HG03575 (cell line): ENCODE measurements around the gene TSC22D2.

ENCODE experiments used
- ATAC-seq: cut with Tn5 transposase; IDR thresholded peaks from one replicate; pipeline ENCODE4 v1.9.1; 2021; ENCODE audit not compliant: unreplicated experiment, insufficient number of reproducible peaks, low FRiP score; ENCODE audit errors: extremely low read depth

Gene TSC22D2

DNA sequence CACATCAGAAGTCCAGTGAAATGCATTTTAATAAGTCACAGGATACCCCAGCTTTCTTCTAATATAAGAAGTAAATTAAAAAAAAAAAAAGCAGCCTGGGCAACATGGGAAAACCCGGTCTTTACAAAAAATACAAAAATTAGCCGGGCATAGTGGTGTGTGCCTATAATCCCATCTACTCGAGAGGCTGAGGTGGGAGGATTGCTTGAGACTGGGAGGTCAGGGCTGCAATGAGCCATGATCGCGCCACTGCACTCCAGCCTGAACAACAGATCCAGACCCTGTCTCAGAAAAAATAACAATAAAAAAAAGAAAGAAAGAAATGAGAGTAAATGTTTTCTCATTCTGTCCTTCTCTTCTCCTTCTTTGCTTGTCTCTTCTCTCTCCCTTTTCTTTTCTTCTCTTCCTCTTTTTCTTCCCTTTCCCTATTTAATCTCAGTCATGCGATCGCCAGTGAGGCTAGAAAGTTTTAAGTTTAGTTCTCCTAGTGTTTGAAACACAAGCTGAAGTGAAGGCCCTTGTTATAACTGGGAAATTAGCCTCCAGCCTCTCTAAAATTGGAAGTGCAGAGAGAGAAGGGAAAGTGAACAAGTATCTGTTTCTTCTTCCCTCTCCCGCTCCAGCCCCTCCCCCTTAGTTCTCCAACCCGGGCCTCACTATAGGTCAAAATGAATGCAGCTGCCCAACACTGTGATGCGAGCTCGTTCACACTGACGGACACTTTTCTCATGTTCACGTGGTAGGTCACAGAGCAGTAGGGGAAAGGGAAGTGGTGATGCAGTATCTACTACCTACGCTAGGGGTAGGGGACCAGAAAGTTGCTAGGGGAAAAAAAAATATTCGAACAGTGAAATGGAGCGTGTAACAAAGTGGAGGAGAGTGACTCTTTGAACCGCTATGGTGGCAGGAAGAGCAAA lies 23.5 kb upstream of the TSC22D2 start:
- ATAC-seq: peak; percentile 94

- peak; percentile 23 for ATAC-seq
Observed at GRCh38 chr3:150385296-150386242, 22.5 kb upstream of the TSC22D2 start.

DNA sequence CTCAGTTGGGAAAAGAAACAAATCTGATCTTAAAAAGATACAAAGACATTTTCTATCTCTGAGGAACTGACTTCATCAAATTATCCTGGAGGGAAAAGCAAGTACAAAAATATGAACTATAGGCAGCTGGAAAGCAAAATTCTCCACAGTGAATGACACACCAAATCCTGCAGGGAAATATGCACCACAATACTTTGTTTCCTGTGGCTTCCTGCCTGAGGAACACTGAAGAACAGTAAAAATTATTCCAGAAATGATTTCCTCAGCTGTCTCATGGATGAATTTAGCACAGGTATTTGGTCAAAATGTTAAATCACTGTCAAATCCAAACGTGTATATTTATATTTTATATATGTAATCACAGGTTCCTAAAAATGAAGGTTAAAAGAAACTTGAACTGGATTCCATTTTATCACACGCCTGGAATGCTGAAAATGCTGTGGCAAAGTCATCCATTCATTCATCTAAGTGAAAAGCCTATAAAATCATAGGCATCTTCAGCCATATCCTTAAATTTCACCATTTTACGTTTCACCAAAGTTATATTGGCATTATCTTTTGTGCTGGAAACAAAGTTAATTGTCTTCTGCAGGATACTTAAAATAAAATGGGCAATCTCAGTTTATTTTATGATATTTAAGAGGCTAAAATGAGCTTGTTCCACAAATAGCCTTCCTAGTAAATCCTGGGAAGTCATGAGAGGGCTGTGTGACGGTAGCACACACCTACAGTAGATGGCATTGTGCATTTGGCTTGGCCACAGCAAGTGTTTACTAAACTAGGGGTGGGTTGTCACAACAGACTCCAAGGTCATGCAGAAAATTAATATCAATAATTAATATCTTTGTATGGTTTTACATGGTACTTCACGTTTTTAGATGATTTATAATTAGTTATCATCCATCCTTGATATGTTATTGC lies 19.3 kb upstream of the TSC22D2 start:
- ATAC-seq: no peak

DNA sequence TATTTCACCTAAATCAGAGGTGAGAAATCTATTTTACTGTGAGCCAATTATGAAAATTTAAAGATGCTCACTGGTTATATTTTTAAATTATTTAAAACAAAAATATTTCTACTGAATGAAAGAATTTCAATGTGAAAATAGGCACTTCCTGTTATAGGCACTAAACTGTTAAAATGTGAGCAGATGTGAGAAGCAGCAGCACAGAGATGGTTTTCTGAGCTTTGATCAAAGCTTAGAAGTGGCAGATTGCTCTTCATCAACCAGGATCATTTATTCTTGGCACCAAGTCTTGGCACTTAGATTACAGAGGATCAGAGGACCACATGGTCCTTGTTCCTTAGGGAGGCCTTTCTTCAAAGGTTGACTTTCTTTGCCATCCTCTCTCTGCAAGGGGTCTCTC lies 18.0 kb upstream of the TSC22D2 start:
- ATAC-seq: no peak

- ATAC-seq: no peak
Observed at GRCh38 chr3:150391161-150391560, 16.9 kb upstream of the TSC22D2 start.

DNA sequence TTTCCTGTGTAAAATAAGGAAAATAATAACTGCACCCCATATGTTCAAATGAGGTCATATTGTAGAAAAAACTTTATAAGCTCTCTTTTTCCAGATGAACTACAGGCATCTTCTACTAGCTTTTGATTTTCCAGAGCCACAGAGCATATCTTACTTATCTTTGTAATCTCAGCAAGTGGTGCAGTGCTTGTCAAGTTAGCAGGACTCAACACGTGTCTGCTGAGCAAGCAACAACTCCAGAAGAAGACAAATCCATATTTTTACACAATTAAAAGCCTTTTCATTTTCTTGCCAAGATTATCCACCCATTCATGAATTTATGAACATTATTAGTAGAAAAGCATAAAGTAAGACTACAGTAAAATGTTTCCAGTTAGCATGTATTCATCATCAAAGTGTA lies 14.4 kb upstream of the TSC22D2 start:
- ATAC-seq: no peak

DNA sequence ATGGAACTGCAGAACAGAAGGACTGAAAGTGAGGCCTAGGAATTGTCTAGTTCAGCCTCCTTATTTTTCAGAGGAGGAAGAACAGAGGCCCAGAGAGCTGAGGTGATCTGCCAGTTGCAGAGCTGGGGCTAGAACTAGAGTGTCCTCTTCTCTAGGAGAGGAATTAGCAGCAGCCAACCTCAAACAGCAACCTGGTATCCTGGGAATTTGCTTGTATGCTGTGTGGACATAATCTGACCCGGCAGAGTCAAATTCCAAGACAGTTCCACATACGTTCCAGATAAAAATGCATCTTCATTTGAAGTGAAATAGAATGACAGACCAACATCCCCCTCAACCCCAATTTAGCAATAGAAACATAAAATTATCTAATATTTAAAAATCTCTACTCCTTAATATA lies 13.5 kb upstream of the TSC22D2 start:
- no peak for ATAC-seq

GRCh38 chr3:150396491-150396890 lies 11.6 kb upstream of the TSC22D2 start:
- no peak for ATAC-seq

GRCh38 chr3:150396956-150397550 lies 11.0 kb upstream of the TSC22D2 start:
- no peak for ATAC-seq

- ATAC-seq: no peak
Observed at GRCh38 chr3:150399060-150399459, 9.0 kb upstream of the TSC22D2 start.

- no peak for ATAC-seq
Observed at GRCh38 chr3:150401285-150401684, 6.8 kb upstream of the TSC22D2 start.

GRCh38 chr3:150402217-150402616 lies 5.9 kb upstream of the TSC22D2 start:
- no peak for ATAC-seq

- no peak for ATAC-seq
Observed at GRCh38 chr3:150404023-150404422, 4.1 kb upstream of the TSC22D2 start.

GRCh38 chr3:150407051-150407807 lies 869 bp upstream of the TSC22D2 start:
- ATAC-seq: no peak

- no peak for ATAC-seq
Observed at GRCh38 chr3:150407808-150408220, 284 bp upstream of the TSC22D2 start.

- no peak for ATAC-seq
Observed at GRCh38 chr3:150409125-150409511, 1.0 kb downstream of the TSC22D2 start.

DNA sequence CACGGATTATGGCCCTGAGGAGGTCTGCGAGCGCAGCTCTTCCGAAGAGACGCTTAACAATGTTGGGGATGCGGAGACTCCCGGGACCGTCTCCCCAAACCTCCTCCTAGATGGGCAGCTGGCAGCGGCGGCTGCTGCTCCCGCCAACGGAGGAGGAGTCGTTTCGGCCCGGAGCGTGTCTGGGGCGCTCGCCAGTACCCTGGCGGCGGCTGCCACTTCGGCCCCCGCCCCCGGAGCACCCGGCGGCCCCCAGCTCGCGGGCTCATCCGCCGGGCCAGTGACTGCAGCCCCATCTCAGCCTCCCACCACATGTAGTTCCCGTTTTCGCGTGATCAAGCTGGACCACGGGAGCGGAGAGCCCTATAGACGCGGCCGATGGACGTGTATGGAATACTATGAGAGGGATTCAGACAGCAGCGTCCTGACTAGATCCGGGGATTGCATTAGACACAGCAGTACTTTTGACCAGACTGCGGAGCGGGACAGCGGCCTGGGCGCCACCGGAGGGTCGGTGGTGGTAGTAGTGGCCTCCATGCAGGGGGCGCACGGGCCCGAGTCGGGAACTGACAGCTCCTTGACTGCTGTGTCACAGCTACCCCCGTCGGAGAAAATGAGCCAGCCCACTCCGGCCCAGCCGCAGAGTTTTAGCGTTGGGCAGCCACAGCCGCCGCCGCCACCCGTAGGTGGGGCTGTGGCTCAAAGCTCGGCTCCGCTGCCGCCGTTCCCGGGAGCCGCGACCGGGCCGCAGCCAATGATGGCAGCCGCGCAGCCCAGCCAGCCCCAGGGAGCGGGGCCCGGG lies 1.6 kb downstream of the TSC22D2 start:
- no peak for ATAC-seq
